Measurements from ENCODE around the gene YEATS2.
"Not testable (repeated sequence)": the region's sequence is repeated elsewhere in the genome, so short reads cannot be mapped to it uniquely, and the experiment has no call there.

YEATS2 gene

DNA sequence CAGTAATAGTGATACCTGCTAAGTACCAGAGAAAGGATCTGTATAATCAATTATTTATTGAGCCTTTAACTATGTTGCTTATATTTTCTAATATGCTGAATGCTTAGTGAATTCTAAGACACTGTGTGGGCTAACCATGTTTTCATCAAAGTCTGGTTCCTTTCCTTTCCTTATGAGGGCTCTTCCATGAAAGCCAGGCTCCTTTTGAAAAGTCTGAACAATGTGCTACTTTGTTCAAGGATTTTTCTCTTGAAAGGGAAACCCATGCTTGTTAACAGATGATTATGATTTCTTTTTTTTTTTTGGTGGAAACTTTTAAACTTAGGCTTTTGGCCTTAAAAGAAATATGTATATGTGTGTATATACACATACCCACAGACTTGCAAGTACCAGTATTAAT is 17.0 kb downstream of the YEATS2 start:
- no peak for DNase-seq (ENCODE audit: low spot score)

DNA sequence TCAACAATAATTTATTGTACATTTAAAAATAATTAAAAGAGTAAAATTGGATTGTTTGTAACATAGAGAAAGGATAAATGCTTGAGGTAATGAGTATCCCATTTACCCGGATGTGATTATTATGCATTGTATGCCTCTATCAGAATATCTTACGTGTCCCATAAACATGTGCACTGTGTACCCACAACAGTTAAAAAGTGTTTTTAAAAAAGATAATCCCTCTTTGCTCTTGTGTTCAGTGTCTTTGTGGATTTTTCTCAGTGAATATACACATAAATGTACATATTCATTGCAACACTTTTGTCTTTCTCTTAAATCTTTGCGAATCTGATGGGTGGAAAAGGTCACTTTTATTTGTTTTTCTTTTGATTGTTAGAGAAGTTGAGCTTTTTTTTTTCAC is 20.4 kb downstream of the YEATS2 start:
- no peak for DNase-seq (ENCODE audit: low spot score)

DNA sequence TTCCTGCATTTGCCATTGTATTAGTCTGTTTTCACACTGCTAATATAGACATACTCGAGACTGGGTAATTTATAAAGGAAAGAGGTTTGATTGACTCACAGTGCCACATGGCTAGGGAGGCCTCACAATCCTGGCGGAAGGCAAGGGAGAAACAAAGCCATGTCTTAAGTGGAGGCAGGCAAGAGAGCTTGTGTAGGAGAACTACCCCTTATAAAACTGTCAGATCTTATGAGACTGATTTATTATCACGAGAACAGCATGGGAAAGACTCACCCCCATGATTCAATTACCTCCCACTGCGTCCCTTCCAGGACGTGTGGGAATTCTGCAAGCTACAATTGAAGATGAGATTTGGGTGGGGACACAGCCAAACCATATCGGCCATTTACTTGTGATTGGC is 27.8 kb downstream of the YEATS2 start:
- DNase-seq (ENCODE audit: low spot score) = no peak

DNA sequence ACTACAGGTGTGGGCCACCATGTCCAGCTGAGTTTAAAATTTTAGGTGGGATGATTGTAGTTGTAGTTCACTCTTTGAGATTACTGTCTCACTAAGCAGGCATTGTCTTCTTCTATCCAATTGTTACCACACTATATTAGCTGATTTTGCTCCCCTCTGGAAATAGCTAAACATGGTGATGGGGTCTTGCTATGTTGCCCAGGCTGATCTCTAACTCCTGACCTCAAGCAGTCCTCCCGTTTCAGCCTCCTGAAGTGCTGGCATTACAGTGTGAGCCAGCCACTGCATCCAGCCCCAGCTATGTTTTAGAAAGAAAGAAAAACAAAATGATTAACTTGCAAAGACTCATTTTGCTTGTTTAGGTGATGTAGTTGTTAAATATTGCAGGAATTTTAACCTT is 30.6 kb downstream of the YEATS2 start:
- no peak for DNase-seq (ENCODE audit: low spot score)

DNA sequence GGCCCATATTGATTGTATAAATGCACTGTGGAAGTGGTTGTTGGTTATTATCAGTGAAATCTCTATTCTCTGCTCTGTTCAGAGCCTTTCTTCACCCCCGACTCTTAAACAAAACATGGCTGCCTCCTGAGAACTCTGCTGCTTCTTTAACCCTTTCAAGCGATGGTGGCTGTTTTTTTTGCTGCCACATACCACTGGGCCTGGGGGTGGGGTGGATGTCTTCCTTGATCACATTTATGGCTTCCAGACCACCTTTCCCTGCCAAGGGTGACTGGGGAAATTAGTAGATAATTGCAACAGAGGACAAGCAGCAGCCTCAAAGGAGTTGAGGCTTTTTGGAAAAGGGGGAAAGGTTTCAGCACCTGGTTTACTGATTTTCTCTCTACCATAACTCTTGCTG is 32.8 kb downstream of the YEATS2 start:
- no peak for DNase-seq (ENCODE audit: low spot score)

DNA sequence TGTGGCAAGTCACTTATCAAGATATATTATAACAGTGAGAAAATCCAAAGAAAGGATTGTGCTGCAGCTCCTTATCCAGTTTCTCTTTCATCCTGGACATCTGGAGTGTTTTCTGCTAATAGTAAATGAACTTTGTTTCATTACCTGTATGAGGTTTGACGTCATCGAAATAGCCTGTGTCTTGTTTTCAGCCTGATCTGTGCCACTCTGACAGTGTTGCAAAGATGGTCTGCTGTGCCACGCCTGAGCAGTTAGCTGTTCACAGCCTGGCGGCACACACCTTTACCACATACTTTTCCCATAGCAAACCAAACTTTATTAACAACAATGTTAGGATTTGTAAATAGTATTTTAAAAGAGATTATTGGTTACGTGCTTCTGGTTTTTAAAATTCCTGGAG is 34.0 kb downstream of the YEATS2 start:
- no peak for DNase-seq (ENCODE audit: low spot score)

DNA sequence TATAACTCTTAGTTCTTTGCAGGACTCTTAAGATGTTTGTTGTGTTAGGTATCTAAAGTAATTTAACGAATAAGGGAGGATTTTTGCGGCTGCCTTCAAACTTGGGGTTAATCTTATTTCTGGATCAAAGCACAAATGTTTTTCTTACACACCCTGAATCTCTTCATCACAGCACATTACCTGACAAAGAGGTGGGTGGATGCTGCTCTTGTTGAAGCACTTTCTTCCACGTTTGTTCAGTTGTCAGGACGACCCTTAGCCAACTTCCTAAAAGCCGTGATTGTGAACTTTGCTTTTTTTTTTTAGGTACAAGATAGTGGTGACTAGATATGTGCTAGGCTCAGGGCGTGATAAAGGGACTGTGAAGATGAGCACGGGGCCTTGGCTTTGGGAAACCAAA is 36.0 kb downstream of the YEATS2 start:
- no peak for DNase-seq (ENCODE audit: low spot score)

DNA sequence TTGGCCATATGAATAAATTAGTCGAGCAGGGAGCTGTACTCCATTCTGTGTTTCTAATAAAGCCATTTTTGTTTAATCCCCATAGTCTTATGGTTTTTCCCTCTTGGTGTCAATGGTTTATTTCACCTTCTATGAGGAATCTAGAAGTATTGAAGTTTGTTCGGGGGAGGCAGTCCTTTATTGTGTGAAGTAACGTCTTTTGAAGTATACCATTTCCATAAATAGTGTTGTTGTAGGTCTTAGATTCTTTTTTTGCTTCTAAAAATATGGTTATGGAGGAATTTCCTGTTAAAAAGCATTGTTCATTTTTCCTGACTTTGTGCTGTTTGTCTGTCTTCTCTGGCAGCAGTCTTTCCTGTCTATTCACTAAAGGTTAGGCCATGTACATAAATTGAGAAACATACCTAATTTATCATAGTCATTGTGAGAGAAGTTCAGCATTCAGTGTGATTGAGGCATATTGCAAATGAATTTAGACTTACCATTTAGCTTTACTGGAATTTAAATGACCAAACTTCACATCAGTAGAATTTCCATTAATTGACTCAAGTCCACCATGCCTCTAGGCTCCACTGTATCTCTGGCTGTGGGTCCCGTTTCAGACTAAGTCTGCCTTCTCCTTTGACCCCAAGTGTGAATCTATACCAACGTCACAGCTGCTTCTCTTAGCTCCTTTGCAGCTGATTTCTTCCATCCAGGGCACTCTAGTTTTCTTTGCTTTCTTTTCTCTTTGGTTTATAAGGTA is 37.3 kb downstream of the YEATS2 start:
- DNase-seq (ENCODE audit: low spot score) = no peak

DNA sequence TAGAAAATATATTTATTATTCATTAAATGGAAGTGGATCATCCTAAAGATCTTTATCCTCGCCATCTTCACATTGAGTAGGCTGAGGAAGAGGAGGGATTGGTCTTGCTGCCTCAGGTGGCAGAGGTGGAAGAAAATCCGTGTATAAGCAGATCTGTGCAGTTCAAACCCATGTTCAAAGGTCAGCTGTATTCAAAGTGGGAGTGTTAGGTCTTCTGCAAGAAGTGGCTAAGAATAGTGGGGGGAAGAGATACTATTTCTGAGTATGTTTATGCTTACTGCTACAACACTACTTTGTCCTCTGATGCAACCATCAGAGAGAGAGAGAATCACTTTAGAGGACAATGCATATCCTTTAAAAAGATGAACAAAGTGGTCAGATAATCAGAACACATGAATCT is 39.5 kb downstream of the YEATS2 start:
- no peak for DNase-seq (ENCODE audit: low spot score)

DNA sequence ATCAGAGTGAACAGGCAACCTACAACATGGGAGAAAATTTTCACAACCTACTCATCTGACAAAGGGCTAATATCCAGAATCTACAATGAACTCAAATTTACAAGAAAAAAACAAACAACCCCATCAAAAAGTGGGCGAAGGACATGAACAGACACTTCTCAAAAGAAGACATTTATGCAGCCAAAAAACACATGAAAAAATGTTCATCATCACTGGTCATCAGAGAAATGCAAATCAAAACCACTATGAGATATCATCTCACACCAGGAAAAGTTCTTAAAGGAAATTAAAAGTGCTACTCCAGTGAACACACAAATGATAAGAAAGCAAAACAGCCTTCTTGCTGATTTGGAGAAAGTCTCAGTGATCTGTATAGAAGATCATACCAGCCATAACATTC is 42.6 kb downstream of the YEATS2 start:
- not testable (repeated sequence) for DNase-seq (ENCODE audit: low spot score)

DNA sequence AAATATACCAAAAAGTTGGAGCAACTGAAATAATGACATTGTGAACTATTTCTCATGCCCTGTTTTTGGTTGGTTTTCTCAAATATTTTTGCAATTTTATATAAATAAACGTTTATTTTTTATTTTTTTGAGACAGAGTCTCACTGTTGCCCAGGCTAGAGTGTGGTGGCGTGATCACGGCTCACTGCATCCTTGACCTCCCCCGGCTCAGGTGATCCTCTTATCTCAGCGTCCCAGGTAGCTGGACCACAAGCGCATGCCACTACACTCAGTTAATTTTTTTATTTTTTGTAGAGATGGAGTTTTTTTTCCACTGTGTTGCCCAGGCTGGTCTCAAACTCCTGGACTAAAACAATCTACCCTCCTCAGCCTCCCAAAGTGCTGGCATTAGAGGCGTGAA is 45.6 kb downstream of the YEATS2 start:
- DNase-seq (ENCODE audit: low spot score) = no peak

DNA sequence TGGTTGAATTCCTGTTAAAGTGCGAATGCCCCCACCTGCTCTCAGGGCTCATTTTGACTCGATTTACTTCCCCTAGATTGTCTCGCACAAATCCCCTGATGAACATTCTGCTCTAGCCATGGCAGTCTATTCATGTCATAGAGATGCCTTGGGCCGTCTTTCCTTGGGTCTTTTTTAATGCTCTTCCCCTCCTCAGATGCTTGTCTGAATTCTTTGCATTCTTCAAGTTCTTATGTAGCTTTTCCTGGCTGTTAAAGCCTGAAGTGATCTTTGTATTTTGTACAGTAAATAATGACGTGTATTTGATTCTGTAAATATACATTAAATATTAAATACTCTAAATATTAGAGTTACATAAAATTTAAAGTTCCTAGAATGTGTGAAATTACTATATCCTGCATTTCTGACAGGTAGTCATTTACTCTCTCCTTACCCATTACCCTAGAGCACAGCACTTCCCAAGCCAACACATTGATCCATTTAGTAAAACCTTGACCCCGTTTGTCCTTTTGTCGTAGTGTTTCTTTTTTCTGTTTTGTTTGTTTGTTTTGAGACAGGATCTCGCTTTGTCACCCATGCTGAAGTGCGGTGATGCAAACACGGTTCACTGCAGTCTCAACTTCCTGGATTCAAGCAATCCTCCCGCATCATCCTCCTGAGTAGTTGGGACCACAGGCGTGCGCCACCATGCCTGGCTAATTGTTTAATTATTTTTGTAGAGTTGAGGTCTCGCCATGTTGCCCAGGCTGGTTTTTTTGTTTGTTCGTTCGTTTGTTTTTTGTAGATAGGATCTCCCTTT is 47.9 kb downstream of the YEATS2 start:
- DNase-seq (ENCODE audit: low spot score) = no peak

DNA sequence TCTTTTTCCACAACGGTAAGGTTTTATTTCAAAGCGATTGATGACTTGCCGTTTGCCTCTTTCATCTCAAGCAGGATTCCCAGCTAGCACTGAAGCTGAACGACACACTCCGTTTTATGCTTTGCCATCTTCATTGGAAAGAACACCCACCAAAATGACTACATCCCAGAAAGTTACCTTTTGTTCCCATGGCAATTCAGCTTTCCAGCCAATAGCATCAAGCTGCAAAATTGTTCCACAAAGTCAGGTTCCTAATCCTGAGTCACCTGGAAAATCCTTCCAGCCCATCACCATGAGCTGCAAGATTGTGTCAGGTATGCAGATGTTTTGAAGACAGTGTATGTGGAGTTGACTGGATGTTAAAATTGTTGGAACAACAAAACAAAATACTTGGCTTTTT is 56.5 kb downstream of the YEATS2 start:
- peak; percentile 54 for DNase-seq (ENCODE audit: low spot score)

DNA sequence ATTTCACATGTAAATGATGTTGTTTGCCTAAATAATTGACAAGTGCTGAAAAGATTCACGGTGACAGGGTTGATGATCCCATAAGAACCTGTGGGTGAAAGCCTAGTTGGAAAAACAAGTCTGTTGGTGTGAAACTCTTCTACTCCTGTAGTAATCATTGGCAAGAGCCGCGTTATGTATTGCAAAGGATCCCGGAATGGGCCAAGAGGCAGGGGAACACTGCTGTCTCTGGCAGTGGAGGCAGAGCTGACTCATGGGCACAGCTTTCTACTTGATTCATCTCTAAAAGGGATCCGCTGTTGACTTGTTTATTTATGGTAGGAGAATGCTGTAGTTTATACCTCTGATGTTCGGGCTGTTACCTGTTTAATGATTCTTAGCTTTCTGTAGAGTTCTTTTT is 64.7 kb downstream of the YEATS2 start:
- DNase-seq (ENCODE audit: low spot score) = no peak

DNA sequence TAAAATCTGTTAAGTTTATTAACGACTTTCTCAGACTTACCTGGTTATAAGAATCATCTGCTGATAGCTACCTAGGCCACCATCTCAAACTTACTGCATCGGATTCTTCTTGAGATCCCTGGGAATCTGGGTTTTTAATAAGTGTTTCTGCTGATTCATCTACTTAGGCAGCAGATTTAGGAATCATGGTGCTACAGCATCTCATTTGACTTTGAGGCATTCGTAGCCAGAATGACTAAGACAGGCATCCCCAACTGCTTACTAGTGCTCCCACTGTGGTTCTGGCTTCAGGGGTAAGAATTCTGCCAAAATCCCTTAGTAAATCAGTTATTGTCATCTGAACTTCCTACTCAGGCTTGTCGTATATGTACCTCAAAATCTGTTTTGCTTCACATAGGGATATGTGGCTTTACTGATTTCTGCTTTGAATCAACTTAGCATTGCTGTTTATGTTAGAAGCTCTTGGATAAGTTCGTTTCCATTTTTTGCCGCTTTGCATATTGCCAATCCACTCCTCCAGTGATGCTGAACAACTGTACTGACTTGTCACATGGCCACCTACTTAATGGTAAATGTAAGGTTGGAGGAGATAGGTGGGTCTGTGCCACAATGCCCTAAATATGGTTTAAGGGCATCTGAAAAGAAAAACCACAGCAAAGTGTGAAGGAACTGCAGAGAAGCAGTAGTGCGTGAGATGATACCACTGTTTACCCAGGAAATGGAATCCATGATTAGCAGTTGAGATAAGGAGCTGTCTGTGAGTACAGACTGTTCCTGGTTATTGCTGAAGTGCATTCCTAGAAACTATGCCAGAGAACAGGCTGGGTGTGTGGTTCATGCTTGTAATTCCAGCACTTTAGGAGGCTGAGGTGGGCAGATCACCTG is 67.5 kb downstream of the YEATS2 start:
- DNase-seq (ENCODE audit: low spot score) = no peak

DNA sequence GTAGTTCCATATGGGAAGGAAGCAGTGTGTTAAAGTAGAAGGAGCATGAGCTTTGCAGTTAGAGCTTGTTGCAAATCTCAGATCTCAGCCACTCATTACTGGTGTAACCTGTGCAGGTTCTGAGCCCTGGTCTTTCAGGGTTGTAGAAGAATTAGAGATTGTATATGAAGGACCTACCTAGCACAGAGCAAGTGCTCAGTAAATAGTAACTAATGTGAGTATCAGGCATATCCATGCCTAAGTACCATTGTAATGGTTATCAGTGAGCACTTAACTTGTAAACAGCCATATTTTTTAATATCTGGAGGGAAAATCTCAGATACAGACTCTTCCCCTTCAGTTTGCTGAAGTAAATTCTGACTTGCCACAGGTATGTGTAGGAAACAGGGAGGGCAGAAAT is 68.5 kb downstream of the YEATS2 start:
- no peak for DNase-seq (ENCODE audit: low spot score)

DNA sequence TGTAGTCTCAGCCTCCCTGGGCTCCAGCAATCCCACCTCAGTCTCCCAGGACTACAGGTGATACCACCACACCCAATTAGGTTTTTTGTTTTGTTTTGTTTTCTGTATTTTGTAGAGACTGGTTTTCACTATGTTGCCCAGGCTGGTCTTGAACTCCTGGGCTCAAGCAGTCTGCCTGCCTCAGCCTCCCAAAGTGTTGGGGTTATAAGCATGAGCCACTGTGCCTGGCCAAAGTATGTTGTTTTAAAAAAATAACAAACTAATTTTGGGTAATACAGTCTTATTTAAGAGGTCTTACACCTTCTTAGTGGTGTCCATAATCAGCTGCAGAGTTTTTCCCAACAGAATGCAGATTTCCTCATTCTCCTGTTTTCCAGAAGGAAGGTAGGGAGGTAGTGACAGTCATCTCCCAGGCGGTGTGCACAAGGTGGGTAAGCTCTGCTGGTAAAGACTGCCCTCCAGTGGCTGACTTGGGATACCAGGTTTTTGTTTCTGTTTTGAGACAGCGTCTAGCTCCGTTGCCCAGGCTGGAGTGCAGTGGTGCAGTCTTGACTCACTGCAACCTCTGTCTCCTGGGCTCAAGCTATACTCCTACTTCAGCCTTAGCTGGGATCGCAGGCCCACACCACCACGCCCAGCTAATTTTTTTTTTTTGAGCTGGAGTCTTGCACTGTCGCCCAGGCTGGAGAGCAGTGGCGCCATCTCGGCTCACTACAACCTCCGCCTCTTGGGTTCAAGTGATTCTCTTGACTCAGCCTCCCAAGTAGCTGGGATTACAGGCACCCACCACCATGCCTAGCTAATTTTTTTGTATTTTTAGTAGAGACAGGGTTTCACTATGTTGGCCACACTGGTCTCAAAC is 69.4 kb downstream of the YEATS2 start:
- peak; percentile 79 for DNase-seq (ENCODE audit: low spot score)

DNA sequence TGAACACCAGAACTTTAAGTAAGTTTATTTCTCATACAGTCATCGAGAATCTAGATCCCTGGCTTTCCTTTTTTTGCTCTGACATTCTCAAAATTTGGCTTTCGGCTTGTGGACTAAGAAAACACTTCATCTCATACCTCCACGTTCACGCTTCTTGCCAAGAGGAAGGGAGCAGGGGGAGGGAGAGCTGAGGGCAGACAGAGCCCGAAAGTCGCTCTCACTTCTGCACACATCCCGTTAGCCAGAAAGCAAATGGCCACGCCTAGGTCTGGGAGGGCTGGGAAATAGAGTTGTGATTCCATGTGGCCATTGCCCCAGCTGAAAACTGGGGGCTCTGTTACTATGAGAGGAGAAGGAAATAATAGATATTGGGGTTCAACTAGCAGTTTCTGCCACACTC is 70.5 kb downstream of the YEATS2 start:
- no peak for DNase-seq (ENCODE audit: low spot score)

DNA sequence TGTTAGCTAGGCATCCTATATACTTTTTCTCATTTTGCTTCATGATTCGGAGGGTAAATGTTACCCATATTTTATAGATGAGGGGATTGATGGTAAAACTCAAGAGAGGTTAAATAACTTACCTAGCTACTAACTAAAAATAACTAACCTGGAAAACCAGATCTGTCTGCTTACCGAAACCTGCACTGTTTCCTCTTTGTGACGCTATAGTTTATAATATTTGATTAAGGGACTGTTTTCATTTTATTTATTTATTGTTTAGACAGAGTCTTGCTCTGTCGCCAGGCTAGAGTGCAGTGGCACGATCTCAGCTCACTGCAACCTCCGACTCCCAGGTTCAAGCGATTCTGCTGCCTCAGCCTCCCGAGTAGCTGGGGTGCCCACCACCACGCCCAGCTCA is 71.9 kb downstream of the YEATS2 start:
- no peak for DNase-seq (ENCODE audit: low spot score)

DNA sequence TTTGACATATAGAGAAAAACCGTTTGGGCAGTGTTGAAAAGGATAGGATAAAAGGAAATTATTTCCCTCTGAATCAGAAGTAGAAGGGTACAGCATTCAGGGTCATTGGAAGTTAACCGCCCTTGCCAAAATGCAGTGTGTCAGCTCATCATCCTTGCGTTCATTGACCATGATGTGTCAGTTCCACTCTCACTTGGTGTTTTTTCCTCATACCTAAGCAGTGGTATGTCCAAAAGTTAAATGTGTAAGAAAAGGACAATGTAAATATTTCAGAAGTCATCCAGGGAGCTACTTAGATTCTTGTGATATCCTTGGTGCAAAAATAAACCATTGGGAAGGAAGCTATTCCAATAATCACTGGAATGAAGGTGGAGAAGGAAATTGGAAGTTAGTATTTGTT is 77.0 kb downstream of the YEATS2 start:
- no peak for DNase-seq (ENCODE audit: low spot score)

DNA sequence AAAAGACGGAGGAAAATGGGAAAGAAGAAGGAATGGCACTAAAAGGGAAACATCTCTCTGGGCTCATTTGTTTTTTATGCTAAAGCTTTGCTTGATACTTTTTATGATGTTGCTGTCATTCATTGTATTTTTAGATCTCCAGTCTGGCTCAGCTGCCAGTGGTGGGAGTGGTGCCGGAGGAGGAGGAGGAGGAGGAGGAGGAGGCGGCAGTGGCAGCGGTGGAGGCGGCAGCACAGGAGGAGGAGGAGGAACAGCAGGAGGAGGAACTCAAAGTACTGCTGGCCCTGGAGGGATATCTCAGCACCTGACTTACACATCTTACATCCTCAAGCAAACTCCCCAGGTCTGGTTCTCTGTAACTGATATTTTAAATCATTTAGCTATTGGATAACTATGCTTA is 78.2 kb downstream of the YEATS2 start:
- peak; percentile 69 for DNase-seq (ENCODE audit: low spot score)

DNA sequence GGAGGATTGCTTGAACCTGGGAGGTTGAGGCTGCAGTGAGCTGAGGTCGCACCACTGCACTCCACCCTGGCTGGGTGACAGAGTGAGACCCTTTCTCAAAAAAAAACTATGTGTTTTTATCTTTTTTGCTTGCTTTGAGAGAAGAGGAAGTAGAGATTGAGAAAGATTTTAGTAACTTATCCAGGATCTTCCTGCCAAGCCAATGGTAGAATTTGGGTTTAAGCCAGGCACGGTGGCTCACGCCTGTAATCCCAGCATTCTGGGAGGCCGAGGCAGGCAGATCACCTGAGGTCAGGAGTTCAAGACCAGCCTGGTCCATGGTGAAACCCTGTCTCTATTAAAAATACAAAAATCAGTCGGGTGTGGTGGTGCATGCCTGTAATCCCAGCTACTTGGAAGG is 78.9 kb downstream of the YEATS2 start:
- DNase-seq (ENCODE audit: low spot score) = not testable (repeated sequence)
